GM21825 (cell line): ENCODE measurements around the gene RELB.
"Not testable (repeated sequence)": the region's sequence is repeated elsewhere in the genome, so short reads cannot be mapped to it uniquely, and the experiment has no call there.

Source experiments
- ATAC-seq: cut with Tn5 transposase; IDR thresholded peaks from one replicate; pipeline ENCODE4 v1.9.1; 2021; ENCODE audit warnings: mild to moderate bottlenecking, moderate library complexity; ENCODE audit not compliant: unreplicated experiment

Gene RELB

DNA sequence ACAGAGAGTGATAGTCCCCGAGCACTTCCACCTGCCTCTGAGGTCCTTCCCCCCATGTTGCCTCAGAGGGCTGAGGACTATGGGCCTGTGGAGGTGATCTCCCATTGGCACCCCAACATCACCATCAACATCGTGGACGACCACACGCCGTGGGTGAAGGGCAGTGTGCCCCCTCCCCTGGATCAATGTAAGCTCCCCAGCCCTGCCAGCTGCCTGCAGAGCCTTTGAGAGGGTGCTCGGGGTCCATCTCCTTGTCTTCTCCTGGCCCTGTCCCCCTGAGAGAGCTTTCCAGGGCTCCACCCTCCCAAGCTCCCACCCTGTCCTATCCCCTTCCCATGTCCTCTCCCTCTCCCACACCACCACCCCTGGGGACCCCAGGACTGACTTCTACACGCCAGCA, 14.9 kb upstream of the RELB start:
- ATAC-seq, result no peak

DNA sequence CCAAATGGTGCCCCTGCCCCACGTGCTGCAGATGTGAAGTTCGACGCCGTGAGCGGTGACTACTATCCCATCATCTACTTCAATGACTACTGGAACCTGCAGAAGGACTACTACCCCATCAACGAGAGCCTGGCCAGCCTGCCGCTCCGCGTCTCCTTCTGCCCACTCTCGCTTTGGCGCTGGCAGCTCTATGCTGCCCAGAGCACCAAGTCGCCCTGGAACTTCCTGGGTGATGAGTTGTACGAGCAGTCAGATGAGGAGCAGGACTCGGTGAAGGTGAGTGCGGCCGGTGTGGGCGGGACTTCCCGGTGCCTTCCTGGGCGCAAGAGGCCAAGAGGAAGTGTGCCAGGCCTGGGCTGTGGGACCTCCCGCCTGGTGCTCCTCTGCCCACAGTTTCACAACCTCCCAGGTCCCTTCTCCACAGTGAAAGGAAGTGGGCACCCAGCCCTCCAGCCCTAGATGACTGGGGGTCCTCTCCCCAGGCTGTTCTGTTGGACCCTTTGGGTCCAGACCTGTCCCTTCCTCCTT, 14.1 kb upstream of the RELB start:
- ATAC-seq, result no peak

DNA sequence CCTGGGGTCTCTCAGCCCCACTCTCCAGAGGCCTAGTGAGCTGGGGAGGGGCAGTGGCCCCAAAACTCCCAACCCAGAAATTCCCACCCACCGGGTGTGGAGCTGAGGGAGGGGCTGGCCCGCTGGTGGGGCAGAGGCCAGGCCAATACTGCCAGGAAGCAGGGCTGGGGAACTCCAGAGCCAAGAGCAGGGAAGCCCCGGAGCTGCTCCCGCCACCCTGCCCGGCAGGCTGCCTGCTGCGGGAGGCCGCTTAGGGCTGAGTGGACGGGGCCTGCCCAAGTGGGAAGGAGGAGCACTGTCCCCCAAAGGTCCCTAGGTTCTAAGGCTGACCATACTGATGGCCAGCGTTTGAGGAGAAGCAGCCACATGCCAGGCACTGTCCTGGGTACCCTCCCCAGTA, 13.0 kb upstream of the RELB start:
- no peak for ATAC-seq

DNA sequence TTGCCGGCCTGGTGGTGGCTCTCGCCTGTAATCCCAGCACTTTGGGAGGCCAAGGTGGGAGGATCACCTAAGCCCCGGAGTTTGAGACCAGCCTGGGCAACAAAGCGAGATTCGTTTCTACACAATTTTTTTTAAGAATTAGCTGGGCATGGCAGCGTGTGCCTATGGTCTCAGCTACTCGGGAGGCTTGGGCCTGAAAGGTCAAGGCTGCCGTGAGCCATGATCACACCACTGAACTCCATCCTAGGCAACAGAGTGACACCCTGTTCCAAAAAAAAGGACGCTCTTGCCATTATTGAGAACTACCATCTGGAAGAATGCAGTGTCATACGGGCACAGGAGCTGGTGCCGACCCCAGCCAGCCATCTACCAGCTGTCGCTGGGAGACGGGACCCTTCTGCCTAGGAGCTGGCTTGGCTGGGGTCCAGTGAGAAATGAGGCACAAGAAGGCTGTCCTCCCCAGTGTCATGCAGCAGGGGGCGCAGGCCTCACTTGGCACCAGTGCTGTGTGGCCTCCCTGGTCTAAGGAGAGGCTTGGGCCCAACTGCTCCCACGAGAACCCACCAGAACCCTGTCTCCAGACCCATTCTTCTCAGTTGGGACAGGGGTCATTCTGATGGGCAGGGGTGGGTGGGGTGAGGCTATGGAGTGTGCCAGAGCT, 12.2 kb upstream of the RELB start:
- no peak for ATAC-seq

DNA sequence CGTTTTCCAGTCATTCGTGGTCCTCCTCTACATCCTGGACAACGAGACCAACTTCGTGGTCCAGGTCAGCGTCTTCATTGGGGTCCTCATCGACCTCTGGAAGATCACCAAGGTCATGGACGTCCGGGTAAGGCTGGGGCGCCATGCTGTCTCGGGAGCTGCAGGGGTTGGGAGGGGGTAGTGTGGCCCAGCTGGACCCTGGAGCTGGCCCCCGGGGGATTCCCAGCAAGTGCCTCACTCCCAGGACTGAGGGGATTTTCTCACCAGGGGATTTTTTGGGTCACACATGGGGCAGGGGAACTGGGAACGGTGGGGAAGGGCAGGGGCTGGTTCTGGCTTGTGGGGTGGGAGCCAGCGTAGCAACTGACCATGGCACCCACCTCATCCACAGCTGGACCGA, 10.8 kb upstream of the RELB start:
- ATAC-seq, result no peak

DNA sequence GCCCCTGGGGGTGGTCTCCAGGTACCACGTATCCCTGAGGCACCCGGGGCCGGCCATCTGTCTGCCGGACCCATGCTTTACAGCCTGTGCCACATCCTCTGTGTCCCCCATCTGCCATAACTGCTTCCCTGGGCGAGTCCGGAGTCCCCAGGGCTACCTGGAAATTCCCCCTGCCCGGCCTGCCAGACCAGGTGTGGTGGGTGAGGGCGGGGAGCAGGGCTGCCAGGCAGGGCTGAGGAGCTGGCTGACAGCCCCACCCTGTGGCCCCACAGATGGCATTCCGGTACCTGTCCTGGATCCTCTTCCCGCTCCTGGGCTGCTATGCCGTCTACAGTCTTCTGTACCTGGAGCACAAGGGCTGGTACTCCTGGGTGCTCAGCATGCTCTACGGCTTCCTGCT, 10.3 kb upstream of the RELB start:
- ATAC-seq, result no peak

DNA sequence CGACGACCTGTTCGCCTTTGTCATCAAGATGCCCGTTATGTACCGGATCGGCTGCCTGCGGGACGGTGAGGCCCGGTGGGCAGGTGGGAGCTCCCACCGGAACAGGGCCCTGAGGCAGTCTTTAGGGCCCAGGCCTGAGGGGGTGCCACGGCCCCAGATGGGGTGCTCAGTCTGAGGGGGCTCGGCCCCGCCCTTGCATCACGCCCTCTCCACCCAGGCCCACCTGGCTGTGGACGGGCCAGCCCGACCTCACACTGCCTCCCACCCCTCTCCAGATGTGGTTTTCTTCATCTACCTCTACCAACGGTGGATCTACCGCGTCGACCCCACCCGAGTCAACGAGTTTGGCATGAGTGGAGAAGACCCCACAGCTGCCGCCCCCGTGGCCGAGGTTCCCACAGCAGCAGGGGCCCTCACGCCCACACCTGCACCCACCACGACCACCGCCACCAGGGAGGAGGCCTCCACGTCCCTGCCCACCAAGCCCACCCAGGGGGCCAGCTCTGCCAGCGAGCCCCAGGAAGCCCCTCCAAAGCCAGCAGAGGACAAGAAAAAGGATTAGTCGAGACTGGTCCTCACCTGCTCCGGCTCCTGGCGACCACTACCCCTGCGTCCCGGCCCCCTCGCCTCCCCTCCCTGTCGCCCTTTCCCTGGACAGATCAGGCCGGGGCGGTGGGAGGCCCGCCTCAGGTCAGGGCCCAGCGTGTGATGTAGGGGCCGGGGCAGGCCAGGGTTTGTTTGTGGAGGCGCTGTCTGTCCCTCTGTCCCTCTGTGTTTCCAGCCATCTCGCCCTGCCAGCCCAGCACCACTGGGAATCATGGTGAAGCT, 8.7 kb upstream of the RELB start:
- no peak for ATAC-seq

DNA sequence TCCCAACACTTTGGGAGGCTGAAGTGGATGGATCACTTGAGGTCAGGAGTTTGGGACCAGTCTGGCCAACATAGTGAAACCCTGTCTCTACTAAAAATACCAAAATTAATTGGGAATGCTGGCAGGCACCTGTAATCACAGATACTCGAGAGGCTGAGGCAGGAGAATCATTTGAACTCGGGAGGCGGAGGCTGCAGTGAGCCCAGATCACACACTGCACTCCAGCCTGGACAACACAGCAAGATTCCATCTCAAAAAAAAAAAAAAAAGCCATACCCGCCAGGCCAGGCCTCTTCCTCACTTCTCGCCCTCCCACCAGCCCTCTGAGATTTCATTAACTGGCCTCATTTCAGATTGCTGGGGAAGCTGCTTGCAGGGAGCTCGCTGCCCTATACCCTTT, 7.7 kb upstream of the RELB start:
- ATAC-seq, result no peak

DNA sequence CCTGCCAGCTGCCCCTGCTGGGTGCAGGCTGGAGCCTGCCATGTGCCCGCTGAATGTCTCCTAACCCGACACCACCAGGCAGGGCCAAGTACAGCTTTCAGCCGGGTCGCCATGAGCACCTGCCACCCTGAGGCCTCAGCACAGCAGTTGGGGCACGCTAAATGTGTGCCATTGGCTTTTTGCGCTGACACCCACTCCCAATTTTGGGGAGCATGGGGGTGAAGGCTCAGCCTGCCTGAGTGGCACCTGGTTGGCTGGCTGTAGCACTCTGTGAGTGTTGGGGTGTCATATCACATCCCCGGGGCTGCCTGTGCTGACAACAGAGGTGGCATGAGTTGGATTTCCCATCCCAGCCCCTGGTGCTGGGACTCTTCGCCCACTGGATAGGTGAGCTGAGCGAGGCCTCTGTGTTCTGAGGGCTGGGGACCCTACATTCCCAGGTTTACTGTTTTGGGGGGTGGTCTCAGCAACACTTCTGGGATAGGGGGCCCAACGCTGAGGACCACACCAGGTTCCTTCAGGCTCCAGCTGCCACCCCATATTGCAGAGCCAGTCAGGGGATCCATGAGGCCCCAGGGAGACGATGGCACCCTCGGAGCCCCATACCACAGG, 7.2 kb upstream of the RELB start:
- ATAC-seq, result no peak

DNA sequence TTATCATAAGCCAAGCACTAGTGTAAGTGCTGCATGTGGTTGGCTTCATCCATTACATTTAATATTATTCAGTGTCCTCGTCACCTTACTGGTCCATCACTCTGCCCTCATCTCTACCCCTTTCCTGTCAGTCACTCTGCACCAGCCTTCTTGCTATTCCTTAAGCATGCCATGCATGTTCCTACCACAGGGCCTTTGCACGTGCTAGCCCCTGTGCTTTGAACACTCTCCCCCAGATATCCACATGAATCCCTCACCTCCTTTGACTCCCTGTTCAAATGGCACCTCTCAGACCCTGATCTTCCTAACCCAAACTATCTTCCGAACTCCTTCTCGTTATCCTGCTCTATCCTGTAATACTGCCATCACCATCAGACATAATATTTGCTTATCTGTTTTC, 3.2 kb upstream of the RELB start:
- ATAC-seq, result no peak

DNA sequence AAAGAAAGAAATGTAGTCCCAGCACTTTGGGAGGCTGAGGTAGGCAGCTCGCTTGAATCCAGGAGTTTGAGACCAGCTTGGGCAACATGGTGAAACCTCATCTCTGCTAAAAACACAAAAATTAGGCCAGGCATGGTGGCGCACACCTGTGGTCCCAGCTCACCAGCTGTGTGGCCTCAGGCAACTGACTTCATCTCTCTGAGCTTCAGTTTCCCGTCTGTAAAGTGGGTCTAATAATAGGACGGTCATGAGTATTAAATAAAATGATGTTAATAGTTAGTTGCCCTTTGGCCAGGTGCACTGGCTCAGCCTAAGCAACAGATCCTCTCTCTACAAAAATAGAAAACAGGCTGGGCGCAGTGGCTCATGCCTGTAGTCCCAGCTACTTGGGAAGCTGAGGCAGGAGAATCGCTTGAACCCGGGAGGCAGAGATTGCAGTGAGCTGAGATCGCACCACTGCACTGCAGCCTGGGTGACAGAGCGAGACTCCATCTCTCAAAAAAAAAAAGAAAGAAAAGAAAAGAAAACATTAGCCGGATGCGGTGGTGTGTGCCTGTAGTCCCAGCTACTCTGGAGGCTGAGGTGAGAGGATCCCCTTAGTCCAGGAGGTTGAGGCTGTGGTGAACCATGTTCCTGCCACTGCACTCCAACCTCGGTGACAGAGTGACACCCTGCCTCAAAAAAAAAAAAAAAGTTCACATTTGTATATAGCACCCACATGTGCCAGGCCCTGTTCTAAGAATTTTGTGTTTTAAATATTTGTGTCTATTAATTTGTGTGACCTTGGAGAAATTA, 1.9 kb upstream of the RELB start:
- ATAC-seq, result not testable (repeated sequence)

DNA sequence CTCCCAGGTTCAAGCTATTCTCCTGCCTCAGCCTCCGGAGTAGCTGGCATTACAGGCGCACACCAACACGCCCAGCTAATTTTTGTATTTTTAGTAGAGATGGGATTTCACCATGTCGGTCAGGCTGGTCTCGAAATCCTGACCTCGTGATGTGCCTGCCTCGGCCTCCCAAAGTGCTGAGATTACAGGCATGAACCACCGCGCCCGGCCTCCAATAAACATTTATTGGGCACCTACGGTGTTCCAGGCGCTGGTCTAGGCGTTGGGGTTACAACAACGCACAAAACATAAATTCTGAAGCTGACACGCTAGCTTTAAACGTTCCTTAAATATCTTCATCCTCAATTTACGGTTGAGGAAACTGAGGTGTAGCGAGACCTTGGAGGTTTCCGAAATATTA, 599 bp upstream of the RELB start:
- ATAC-seq, result not testable (repeated sequence)

DNA sequence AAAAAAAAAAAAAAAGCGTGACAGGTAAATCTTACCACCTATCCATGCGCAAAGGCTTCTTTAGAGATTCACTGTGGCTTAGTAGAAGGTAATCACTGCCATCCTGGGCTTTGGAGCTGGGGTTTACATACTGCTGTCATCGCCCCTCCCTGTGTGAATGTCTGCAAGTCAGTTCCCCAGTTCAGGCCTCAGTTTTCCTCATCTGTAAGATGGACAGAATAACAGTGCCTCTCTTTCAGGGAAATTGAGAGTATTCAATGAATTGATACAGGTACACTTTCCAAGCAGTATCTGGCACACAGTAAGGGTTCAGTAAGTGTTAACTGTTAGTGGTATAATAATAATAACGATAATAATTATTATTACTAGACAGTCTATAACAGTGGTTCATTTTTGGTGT, 2.2 kb downstream of the RELB start:
- ATAC-seq, result no peak

DNA sequence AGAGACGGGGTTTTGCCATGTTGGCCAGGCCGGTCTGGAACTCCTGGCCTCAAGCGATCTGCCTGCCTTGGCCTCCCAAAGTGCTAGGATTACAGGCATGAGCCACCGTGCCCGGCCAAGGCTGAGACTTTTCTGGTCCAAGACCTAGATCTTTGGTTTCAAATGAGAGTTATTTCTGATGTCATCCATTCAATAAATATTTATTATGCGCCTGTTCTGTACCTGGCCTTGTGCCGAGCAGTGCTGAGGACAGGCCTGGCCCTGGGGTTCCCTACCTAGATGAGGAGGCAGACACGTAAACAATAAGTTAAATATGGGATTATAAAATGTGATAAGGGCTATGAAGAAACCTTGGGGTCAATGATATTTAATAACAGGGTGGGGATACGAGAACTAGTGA, 4.5 kb downstream of the RELB start:
- ATAC-seq, result no peak

DNA sequence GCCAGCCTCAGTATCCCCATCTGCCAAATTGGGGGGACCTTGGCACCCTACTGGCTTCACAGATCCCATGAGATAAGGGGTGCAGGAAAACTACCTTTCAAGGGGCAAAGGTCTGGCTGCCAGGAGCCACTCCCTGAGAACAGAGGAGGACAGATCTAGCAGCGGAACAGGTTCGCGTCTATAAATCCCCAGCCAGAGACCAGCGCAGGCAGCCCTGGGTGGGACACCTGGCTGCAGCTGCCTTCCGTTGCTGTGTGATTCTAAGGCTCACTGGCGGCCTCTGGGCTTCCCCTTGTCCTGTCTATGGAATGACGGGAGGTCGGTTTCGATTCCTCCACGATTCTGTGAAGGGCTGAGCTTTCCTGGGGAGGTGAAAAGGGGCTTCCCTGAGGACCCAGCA, 7.3 kb downstream of the RELB start:
- no peak for ATAC-seq

DNA sequence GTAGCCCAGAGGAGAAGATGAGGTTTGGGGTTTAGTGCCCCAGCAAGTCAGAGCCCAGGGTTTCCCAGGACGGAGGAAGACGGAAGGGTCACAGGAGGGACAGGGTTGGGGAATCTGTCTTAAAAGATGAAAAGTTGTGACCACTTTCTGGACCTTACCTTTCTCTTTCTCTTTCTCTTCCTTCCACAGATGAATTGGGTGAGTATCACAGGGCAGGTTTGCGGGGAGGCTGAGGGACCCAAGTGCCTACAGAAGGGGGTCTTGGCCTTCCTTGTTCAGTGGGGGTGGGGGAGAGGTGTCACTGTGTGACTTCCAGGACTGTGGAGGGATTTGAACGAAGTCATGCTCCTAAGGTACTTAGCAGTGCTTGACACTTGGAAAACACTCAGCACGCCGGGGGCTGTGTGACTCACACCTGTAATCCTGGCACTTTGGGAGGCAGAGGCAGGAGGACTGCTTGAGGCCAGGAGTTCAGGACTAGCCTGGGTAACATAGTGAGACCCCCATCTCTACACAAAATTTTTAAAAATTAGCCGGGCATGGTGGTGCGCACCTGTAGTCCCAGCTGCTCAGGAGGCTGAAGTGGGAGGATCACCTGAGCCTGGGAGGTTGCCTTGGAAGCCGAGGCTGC, 8.5 kb downstream of the RELB start:
- no peak for ATAC-seq

DNA sequence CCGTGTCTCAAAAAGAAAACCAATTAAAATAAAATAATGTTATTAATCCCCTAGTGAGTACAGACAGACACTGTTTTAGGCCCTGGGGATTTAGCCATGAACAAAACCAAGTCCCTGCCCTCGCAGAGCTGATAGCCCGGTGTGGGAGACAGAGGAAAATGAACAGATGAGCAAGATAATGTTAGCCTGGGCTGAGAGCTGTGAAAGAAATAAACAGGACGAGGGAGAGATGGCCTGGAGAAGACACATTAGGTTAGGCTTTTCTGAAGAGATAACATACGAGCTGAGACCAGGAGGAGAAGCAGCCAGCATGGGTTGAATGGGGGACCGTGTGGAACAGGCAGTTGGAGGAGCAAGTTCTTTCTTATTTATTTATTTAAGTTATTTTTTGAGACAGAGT, 9.0 kb downstream of the RELB start:
- ATAC-seq, result no peak

DNA sequence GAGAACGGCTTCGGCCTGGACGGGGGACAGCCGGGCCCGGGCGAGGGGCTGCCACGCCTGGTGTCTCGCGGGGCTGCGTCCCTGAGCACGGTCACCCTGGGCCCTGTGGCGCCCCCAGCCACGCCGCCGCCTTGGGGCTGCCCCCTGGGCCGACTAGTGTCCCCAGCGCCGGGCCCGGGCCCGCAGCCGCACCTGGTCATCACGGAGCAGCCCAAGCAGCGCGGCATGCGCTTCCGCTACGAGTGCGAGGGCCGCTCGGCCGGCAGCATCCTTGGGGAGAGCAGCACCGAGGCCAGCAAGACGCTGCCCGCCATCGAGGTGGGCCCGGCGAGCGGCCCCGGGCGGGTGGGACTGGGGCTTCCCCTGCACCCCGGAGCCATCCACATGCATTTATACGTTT, 10.7 kb downstream of the RELB start:
- no peak for ATAC-seq

DNA sequence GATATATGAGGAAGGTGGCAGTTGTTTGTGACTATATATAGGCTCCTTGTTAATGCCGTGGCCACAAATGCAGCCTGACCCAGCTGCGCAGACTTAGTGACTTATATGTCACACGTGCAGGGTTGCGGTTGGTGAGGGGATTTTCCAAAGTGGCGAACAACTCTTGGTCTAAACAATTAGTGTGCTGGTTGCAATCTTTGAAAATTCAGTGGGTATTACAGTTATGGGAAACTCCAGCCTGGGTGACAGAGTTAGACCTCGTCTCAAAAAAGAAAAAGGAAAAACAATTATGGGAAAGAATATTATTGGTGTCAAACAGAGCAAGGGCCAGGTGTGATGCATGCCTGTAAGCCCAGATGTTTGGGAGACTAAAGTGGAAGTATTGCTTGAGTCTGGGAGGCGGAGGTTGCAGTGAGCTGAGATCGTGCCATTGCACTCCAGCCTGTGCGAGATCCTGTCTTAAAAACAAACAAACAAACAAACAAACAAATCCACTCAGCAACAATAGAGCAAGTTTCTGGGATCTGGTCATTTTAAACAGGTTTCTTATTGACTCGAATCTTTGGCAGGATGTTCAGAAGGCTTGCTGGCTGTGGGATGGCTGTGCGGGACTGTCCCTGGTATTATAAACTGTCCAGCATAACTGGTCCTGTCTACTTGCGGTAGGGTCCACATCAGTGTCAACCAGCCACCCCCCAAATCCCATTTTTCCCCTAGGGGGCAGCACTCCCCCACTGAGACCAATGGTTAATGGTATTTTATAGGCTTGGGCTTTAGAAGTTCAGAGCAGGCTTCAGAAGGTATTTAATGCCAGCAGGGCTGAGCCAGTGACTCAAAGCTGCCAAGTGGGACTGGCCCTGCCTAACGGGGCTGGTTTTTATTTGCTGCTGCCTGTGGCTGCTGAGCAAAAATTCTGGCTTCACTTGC, 15.4 kb downstream of the RELB start:
- ATAC-seq, result peak; percentile 65

DNA sequence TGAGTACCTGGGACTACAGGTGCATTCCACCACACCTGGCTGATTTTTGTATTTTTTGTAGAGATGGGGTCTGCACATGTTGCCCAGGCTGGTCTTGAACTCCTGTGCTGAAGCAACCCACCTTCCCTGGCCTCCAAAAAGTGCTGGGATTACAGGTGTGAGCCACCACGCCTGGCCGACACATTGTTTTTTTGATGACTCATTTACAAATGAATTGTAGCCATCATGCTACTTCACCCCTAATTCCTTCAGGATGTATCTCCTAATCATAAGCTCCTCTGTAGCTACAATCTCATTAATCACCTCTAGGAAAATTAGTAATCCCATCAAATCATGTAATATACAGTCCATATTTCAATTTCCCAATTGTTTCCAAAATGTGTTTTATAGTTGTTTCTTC, 17.9 kb downstream of the RELB start:
- no peak for ATAC-seq
